ENCODE results near the gene TUBGCP5.

- no peak for TF ChIP-seq CTCF (conservative IDR thresholded peaks at IDR 0.05)
- TF ChIP-seq EZH2 (IDR thresholded peaks at IDR 0.05; ENCODE audit: low read depth): no peak
Observed at GRCh38 chr15:22980189-22981050, 58.9 kb downstream of the TUBGCP5 start, which contains the start of gene CYFIP1.
